HepG2 (cell line): Measurements from ENCODE around the gene B3GNT8. TPM values are rescaled to one million over a fixed set of nuclear protein-coding genes. Genes with fewer than 3 reads are reported as not detected.

Source experiments
- CCDC6 ChIP-seq: sonication (generic); formaldehyde crosslinking; IDR thresholded peaks from 2 replicates; pipeline ENCODE4 v1.8.1; 2022; ENCODE audit warnings: mild to moderate bottlenecking, missing genetic modification reagents, moderate library complexity
- DZIP1 ChIP-seq: sonication (generic); formaldehyde crosslinking; IDR thresholded peaks from 2 replicates; pipeline ENCODE4 v1.5.0; 2020; ENCODE audit warnings: mild to moderate bottlenecking, missing genetic modification reagents
- FOXO1 ChIP-seq: sonication (generic); formaldehyde crosslinking; IDR thresholded peaks from 2 replicates; pipeline ENCODE4 v1.4.0; 2020; ENCODE audit warnings: missing genetic modification reagents
- PCBP1 ChIP-seq: fragments of 200-400 bp; formaldehyde crosslinking; IDR thresholded peaks from 2 replicates; pipeline ENCODE4 v1.6.1; 2017; ENCODE audit warnings: mild to moderate bottlenecking, low read depth, low read length, borderline replicate concordance
- PRDM4 ChIP-seq: sonication (generic); formaldehyde crosslinking; IDR thresholded peaks from 2 replicates; pipeline ENCODE4 v1.9.0; 2021; ENCODE audit warnings: missing genetic modification reagents, borderline replicate concordance
- SP140L ChIP-seq: sonication (generic); formaldehyde crosslinking; IDR thresholded peaks from 2 replicates; pipeline ENCODE4 v1.4.0; 2020; ENCODE audit warnings: missing genetic modification reagents, borderline replicate concordance
- TMF1 ChIP-seq: sonication (generic); formaldehyde crosslinking; IDR thresholded peaks from 2 replicates; pipeline ENCODE4 v1.8.1; 2022; ENCODE audit warnings: low read depth, missing genetic modification reagents
- ZBTB37 ChIP-seq: sonication (generic); formaldehyde crosslinking; IDR thresholded peaks from 2 replicates; pipeline ENCODE4 v1.4.0; 2020; ENCODE audit warnings: mild to moderate bottlenecking, missing genetic modification reagents
- ZMYM3 ChIP-seq: sonication (generic); formaldehyde crosslinking; IDR thresholded peaks from 2 replicates; pipeline ENCODE4 v1.5.1; 2020; ENCODE audit warnings: mild to moderate bottlenecking, missing genetic modification reagents
- ZNF234 ChIP-seq: sonication (generic); formaldehyde crosslinking; conservative IDR thresholded peaks from 2 replicates; pipeline ENCODE4 v1.5.1; 2020; ENCODE audit warnings: mild to moderate bottlenecking, missing genetic modification reagents
- ZNF276 ChIP-seq: sonication (generic); formaldehyde crosslinking; IDR thresholded peaks from 2 replicates; pipeline ENCODE4 v1.4.0; 2020; ENCODE audit warnings: mild to moderate bottlenecking, low read depth, missing genetic modification reagents
- ZNF280D ChIP-seq: sonication (generic); formaldehyde crosslinking; IDR thresholded peaks from 2 replicates; pipeline ENCODE4 v1.5.1; 2020; ENCODE audit warnings: mild to moderate bottlenecking, missing genetic modification reagents
- ZUFSP ChIP-seq: sonication (generic); formaldehyde crosslinking; IDR thresholded peaks from 2 replicates; pipeline ENCODE4 v1.9.0; 2021; ENCODE audit warnings: missing genetic modification reagents, mild to moderate bottlenecking, borderline replicate concordance
- polyA plus RNA-seq, 8 experiments: library from polyadenylated mRNA; depleted of rRNA in 3 of 8; stranded (reverse) in 7 of 8; unstranded in 1 of 8; fragments of >200 nt; fragmentation: Illumina TruSeq in 4 of 8; extraction: Trizol in 4 of 8; gene quantifications; 2 replicates each; pipeline versions ENCODE4 v1.2.1 to v1.2.3, GENCODE V29; 2011 to 2016; ENCODE audit warnings: low read depth in 4 of 8, missing spikeins in 1 of 8, mixed read lengths in 1 of 8; ENCODE audit not compliant: insufficient read depth in 1 of 8
- total RNA-seq, 5 experiments: library from RNA; depleted of rRNA; stranded (reverse); fragments of >200 nt; fragmentation: Illumina TruSeq; extraction: Trizol; gene quantifications; 2 replicates each; pipeline ENCODE4 v1.2.3, GENCODE V29; 2016; ENCODE audit warnings: low read depth in 1 of 5

The B3GNT8 gene
- total and polyA plus RNA-seq, 2 of the 13 experiments (the other 11 are each of a cell fraction or from before 2014, with no cell fraction given): 0.26 to 1.9 TPM

- no peak for TF ChIP-seq ZNF276 (CRISPR knock-in tag)
- TF ChIP-seq ZMYM3 (CRISPR knock-in tag): no peak
- no peak for TF ChIP-seq ZUFSP (CRISPR knock-in tag)
- no peak for TF ChIP-seq ZBTB37 (CRISPR knock-in tag)
- TF ChIP-seq FOXO1 (CRISPR knock-in tag): peak; percentile 17
- no peak for TF ChIP-seq DZIP1 (CRISPR knock-in tag)
- TF ChIP-seq PCBP1: no peak
- TF ChIP-seq ZNF280D (CRISPR knock-in tag): peak; percentile 23; the same call in 1 of the 2 replicates
- no peak for TF ChIP-seq TMF1 (CRISPR knock-in tag)
- no peak for TF ChIP-seq ZNF234 (CRISPR knock-in tag)
- 0 out of 2 replicates have a peak, but pooled peaks have one; percentile 38 for TF ChIP-seq CCDC6 (CRISPR knock-in tag)
- TF ChIP-seq PRDM4 (CRISPR knock-in tag): no peak
- no peak for TF ChIP-seq SP140L (CRISPR knock-in tag)
These were observed 50.8 kb downstream of the B3GNT8 start, which contains the start of gene TMEM91 (continued) for GRCh38 chr19:41376241-41376997.
